ENCODE results near the gene FADS2.

FADS2 gene

DNA sequence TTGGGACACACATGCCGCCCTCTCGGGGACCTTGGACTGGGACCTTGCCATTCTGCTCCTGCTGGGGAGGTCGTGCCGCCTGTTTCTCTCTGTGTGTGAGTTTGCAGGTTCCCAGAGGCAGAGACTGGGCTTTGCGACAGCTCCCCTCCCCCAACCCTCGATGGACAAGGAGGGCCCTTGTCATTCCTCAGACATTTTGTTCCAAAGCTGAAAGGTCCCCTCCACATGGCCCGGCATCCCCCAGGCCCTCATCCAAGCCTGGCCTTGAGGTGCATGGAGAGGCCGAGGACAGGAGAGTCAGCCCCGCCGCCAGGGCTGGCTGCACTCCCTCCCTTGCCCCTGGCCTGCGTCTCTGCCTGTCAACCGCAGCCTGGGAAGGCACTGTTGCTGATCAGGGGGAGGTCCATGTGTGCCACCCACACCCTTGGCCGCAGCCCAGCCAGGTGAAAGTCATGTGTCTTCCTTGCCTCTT is 25.6 kb downstream of the FADS2 start:
- no peak for FAIRE-seq
- no peak for DNase-seq (ENCODE audit: insufficient read length)
- no peak for TF ChIP-seq POLR2A (IDR thresholded peaks at IDR 0.05; ENCODE audit: low read depth, low read length)
- TF ChIP-seq POLR2AphosphoS5 (IDR thresholded peaks at IDR 0.05; ENCODE audit: low read depth, low read length): no peak
- no peak for TF ChIP-seq TAF1 (IDR thresholded peaks at IDR 0.05; ENCODE audit: borderline replicate concordance, low read depth, low read length)

DNA sequence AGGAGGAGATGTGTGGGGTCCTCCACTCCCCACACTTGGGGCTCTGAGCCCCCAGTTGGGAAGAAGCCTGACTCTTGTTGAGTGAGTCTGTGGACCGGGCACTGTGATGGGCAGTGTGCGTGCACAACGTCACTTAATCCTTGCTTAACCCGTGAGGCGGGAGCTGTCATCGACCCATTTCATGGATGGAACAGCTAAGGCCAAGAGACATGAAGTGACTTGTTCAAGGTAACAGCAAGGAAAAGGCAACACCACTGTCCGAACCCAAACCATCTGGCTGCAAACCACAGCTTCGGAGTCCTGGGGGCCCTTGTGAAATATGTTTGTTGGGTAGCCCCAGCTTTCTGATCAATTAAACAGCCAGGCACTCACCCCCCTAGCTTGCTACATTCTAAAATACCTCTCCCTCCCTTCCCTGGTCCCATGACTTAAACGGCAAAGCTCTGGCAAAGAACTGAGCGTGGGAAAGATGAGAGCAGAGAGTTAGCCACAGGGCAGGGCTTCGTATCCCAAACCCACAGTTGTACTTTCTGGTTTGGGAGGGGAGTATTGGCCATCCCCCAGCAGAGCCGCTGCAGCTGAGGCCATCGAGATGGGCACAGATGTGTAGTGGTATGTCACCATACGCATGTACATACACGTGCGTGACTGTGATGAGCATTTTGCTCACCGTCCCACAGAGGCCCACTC is 26.3 kb downstream of the FADS2 start:
- no peak for TF ChIP-seq POLR2AphosphoS5 (IDR thresholded peaks at IDR 0.05; ENCODE audit: low read depth, low read length)
- TF ChIP-seq TAF1 (IDR thresholded peaks at IDR 0.05; ENCODE audit: borderline replicate concordance, low read depth, low read length): no peak
- no peak for TF ChIP-seq POLR2A (IDR thresholded peaks at IDR 0.05; ENCODE audit: low read depth, low read length)
- FAIRE-seq (no peak), DNase-seq (ENCODE audit: insufficient read length) (no peak)

DNA sequence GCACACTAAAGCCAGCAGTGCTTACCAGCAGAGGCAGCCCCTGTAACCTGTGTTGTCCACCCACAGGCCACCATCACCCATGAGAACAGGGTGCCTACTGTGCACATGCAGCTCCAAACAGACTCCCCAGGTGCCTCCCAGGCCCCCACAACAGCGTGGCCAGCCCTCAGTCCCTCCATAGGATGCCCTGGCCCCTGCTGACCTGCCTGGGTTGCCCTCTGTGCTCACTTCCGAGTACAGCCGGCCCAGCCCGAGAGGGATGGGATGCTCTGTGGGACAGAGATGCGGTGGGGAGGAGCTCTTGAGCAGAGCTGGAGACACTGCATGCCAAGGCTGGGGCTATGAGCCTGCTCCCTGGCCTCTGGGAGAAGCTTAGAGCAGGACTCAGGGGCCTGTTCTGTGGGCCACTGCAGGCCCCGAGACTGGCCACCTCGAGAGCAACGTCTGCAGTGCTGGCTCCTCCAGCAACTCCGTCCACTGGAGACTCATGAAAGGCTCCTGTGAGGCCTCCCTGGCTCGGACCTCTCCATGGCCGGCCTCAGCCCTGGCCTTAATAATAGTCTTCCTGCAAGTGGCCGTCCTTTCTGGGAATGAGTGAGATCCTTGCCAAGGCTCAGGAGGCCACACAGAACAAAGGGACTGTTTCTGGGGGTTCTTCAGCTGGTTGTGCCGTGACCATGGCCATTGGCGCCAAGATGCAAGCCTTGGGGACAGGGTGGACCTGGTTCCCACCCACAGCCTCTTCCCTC is 27.0 kb downstream of the FADS2 start:
- FAIRE-seq (no peak), DNase-seq (ENCODE audit: insufficient read length) (no peak)
- TF ChIP-seq POLR2AphosphoS5 (IDR thresholded peaks at IDR 0.05; ENCODE audit: low read depth, low read length) (no peak), POLR2A (IDR thresholded peaks at IDR 0.05; ENCODE audit: low read depth, low read length) (no peak), TAF1 (IDR thresholded peaks at IDR 0.05; ENCODE audit: borderline replicate concordance, low read depth, low read length) (no peak)

DNA sequence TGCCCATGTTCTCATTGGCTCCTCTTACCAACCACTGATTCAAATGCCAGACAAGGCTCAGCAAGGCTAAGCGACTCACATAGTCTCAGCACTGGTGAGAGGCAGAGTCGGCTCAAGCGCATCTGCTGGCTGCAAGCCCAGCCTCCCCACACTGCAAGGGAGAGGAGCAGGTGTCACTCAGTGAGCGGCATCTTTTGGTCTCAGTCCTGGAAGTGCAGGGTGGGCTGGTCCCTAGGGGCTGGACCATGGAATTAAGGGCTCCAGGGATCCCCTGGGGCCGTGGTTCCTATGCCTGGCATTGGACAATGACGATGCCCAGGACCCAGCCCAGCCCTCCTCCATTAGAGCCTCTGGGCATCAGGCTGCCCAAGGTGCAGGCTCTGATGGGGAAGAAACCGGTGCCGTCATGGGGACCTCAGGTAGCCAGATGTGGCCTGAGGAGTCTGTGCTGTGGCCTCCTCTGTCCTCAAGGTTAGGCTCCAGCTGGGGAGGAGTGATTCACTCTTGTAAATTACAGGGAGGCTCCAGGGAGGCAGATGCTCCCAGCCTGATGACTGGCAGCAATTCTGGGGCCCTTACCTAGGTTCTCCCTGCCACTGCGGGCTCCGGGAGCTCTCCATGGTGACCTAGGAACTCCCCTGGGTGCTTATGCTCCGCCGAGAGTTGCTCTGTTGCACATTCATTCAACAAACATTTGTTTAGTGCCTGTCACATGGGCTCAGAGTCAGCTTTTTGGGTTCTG is 28.0 kb downstream of the FADS2 start:
- no peak for DNase-seq (ENCODE audit: insufficient read length)
- TF ChIP-seq POLR2AphosphoS5 (IDR thresholded peaks at IDR 0.05; ENCODE audit: low read depth, low read length) (no peak), POLR2A (IDR thresholded peaks at IDR 0.05; ENCODE audit: low read depth, low read length) (no peak), TAF1 (IDR thresholded peaks at IDR 0.05; ENCODE audit: borderline replicate concordance, low read depth, low read length) (no peak)
- FAIRE-seq: no peak

DNA sequence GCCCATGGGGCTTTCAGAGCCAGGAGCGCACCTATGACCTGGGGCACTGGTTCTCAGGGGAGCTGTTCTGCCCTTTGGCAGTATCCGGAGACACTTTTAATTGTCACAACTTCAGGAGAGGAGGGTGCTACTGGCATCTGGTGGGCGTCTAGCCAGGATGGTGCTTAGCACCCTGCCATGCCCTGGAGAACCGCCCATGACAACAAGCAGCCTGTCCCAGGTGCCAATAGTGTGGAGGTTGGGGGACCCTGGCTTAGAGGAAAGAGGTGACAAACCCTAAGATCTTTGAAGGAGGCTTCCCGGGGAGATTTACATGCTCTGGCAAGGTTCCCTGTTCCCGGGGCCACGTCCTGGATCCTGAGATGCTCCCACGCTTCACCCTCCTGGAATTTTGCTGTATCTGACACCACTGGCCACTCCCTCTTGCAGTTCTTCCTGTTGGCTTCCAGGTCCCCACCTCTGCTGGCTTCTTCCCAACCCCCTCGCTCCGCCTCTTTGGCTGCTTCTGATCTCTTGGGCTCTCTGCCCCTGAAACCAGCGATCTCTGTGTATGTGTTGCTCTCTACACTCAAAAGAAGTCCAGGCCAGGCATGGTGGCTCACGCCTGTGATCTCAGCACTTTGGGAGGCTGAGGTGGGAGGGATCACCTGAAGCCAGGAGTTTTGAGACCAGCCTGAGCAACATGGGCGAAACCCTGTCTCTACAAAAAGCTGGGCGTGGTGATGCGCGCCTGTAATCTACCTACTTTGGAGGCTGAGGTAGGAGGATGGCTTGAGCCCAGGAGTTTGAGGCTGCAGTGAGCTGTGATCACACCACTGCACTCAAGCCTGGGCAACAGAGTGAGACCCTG is 32.2 kb downstream of the FADS2 start:
- DNase-seq (ENCODE audit: insufficient read length) (no peak), FAIRE-seq (peak; percentile 14)
- no peak for TF ChIP-seq POLR2A (IDR thresholded peaks at IDR 0.05; ENCODE audit: low read depth, low read length)

DNA sequence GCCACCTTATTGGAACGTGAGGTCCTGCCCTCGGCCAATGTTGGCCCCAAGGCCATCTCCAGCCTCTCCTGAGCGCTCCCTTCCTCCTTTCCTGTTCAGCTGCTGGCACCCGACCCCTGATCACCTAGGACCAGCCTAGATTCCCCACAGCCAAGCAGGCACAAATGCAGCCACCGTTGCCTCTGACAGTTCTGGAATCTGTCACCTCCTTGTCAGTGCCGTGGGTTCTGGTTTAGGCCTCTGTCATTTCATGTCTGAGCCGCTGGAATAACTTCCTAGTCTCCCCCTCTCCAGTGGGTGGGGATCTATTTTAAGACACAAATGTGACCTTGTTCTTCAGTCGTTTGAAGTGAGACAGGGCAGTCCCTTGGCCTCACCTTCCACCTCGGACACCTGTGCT is 33.5 kb downstream of the FADS2 start:
- no peak for FAIRE-seq
- no peak for TF ChIP-seq POLR2AphosphoS5 (IDR thresholded peaks at IDR 0.05; ENCODE audit: low read depth, low read length)
- TF ChIP-seq POLR2A (IDR thresholded peaks at IDR 0.05; ENCODE audit: low read depth, low read length): no peak
- TF ChIP-seq TAF1 (IDR thresholded peaks at IDR 0.05; ENCODE audit: borderline replicate concordance, low read depth, low read length): no peak
- DNase-seq (ENCODE audit: insufficient read length): no peak

DNA sequence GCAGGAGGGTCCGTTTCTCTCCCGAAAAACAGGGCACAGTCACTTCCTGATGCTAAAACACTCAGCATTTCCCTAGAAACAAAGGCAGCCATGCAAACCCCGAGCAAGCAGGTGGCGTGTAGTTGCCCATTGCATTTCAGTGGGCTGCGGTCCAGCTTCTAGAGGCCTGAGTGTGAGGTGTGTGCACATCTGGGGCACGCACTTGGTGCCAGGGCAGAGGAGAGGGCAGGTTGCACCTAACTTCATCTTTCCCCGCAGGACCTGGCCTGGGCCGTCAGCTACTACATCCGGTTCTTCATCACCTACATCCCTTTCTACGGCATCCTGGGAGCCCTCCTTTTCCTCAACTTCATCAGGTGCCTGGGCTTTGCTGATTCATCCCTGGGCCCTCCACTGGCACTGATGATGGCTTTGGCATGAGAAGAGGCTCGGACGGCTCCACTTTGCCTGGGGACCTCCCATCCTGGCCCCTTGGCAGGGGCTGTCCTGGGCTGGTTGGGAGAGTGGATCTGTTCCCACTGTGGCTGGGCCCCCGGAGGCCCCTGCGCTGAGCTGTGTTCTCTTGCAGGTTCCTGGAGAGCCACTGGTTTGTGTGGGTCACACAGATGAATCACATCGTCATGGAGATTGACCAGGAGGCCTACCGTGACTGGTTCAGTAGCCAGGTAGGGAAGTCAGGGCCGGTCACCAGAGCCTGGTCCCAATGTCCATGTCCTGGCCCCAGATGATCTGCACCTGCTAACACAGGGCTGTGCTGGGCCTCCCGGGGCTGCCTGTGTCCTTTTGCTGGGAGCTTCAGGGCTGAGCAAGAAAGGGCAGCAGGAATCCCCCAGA is 34.8 kb downstream of the FADS2 start:
- TF ChIP-seq TAF1 (IDR thresholded peaks at IDR 0.05; ENCODE audit: borderline replicate concordance, low read depth, low read length) (no peak), POLR2AphosphoS5 (IDR thresholded peaks at IDR 0.05; ENCODE audit: low read depth, low read length) (no peak), POLR2A (IDR thresholded peaks at IDR 0.05; ENCODE audit: low read depth, low read length) (no peak)
- DNase-seq (ENCODE audit: insufficient read length) (no peak), FAIRE-seq (no peak)

DNA sequence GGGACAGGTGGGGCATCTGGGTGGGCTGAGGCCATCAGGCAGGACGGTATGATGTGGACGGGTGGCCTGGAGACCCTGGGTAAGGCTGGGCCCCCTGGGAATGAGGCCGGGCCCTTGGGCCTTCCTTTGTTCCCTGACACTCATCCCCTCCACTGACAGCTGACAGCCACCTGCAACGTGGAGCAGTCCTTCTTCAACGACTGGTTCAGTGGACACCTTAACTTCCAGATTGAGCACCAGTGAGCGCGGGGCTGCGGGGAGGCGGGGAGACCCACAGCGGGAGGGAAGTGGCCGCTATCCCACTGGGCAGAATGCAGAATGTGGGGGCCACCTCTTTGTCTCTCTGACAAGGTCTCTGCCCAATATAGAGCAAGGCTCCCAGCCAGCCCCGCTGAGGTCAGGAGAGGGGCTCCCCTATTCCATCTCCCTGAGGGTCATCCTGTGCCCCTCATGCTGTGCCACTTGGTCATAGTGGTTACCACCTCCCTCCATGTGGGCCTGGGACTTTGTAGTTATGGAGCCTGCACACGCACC is 35.5 kb downstream of the FADS2 start:
- TF ChIP-seq POLR2A (IDR thresholded peaks at IDR 0.05; ENCODE audit: low read depth, low read length) (no peak), POLR2AphosphoS5 (IDR thresholded peaks at IDR 0.05; ENCODE audit: low read depth, low read length) (no peak), TAF1 (IDR thresholded peaks at IDR 0.05; ENCODE audit: borderline replicate concordance, low read depth, low read length) (no peak)
- FAIRE-seq (no peak), DNase-seq (ENCODE audit: insufficient read length) (no peak)

DNA sequence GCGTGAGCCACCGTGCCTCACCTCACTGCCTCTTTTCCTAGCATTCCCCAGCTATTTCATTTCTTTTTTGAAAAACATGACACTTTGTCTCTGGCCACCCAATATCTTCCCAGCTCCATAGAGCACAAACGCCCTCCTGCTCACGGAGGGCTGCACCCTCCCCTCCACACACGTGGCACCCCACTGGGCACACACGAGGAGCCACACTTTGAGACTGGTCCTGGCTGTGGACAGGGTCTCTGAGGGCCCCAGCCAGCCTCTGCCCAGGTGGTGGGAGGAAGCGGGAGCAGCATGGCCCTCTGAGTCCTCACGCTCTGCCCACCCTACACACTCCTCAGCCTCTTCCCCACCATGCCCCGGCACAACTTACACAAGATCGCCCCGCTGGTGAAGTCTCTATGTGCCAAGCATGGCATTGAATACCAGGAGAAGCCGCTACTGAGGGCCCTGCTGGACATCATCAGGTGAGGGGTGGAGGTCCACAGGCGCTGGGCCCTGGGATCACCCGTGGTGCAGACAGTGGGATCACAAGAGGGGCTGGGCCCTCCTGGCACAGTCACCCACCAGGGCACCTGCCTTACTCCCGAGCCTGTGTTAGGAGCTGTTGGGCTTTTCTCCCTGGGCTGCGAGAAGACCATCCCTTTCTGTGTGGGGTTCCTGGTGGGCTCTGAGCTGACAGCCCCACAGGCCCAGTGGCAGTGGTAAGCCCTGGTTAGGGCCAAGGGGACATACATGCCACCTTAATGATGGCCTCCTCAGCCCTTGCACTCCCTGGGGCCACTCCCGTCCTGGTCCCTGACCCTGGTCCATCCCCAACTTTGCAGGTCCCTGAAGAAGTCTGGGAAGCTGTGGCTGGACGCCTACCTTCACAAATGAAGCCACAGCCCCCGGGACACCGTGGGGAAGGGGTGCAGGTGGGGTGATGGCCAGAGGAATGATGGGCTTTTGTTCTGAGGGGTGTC is 37.0 kb downstream of the FADS2 start:
- TF ChIP-seq POLR2AphosphoS5 (IDR thresholded peaks at IDR 0.05; ENCODE audit: low read depth, low read length): no peak
- no peak for TF ChIP-seq TAF1 (IDR thresholded peaks at IDR 0.05; ENCODE audit: borderline replicate concordance, low read depth, low read length)
- TF ChIP-seq POLR2A (IDR thresholded peaks at IDR 0.05; ENCODE audit: low read depth, low read length): no peak
- DNase-seq (ENCODE audit: insufficient read length) (no peak), FAIRE-seq (no peak)

Data from GM12892 (cell line).